Caki2 (cell line): ENCODE measurements around the gene RNASE1. TPM values are rescaled to one million over a fixed set of nuclear protein-coding genes. Genes with fewer than 3 reads are reported as not detected.

ENCODE experiments used
- total RNA-seq: library from RNA; depleted of rRNA; stranded (reverse); fragments of >200 nt; shearing (Covaris generic); gene quantifications from 2 replicates; pipeline ENCODE4 v1.2.3, GENCODE V29; 2014; ENCODE audit warnings: low replicate concordance; rRNA removed

Gene RNASE1
- total RNA-seq, 1 experiment from 2014 or later = not detected

Other genes with a start within 250 kb of the RNASE1 start
- not detected in 2 replicates for gene RNASE9, start 241.8 kb downstream of the RNASE1 start, total RNA-seq
- gene RNASE11, start 214.8 kb downstream of the RNASE1 start, total RNA-seq = not detected in 2 replicates
- not detected in 2 replicates for gene RNASE12, start 211.5 kb downstream of the RNASE1 start, total RNA-seq
- gene OR6S1, start 161.2 kb downstream of the RNASE1 start, total RNA-seq = not detected in 2 replicates
- gene RNASE4, start 118.3 kb downstream of the RNASE1 start, total RNA-seq = 18.5 and 21.6 TPM in 2 replicates
- gene ANG, start 114.1 kb downstream of the RNASE1 start, total RNA-seq = 2.0 and 3.4 TPM in 2 replicates
- gene EDDM3A, start 57.0 kb downstream of the RNASE1 start, total RNA-seq = not detected in 2 replicates
- gene EDDM3B, start 34.4 kb downstream of the RNASE1 start, total RNA-seq = not detected in 2 replicates
- not detected in 2 replicates for gene RNASE6, start 21.6 kb downstream of the RNASE1 start, total RNA-seq
- not detected in 2 replicates for gene RNASE3, start 88.5 kb upstream of the RNASE1 start, total RNA-seq
- not detected in 2 replicates for gene RNASE2, start 152.6 kb upstream of the RNASE1 start, total RNA-seq
- 82.5 and 93.9 TPM in 2 replicates for gene METTL17, start 187.1 kb upstream of the RNASE1 start, total RNA-seq
- 0.27 TPM in 1 of 2 replicates, not detected in the other for gene SLC39A2, start 196.4 kb upstream of the RNASE1 start, total RNA-seq
- 14.4 and 31.3 TPM in 2 replicates for gene NDRG2, start 222.2 kb upstream of the RNASE1 start, total RNA-seq
- gene TPPP2, start 227.4 kb upstream of the RNASE1 start, total RNA-seq = not detected in 2 replicates
- gene RNASE13, start 232.0 kb upstream of the RNASE1 start, total RNA-seq = not detected in 2 replicates
- gene RNASE7, start 239.5 kb upstream of the RNASE1 start, total RNA-seq = not detected in 2 replicates